Endothelial cell of umbilical vein (primary cell): ENCODE results near the gene BRD1. TPM values are rescaled to one million over a fixed set of nuclear protein-coding genes. Genes with fewer than 3 reads are reported as not detected.

Experiments
- BruUV-seq: library from RNA; stranded (reverse); fragments of 400-500 nt; replicated peaks from 2 replicates; lab custom pipeline; 2021; lab: Mats Ljungman, UMichigan
- CTCF ChIA-PET: fragments of 300-600, 350-600 bp; sonication (Branson Sonifier 250); formaldehyde crosslinking; loops from one replicate; lab custom pipeline; 2021; ENCODE audit warnings: antibody characterized with exemption, inconsistent platforms; lab: Charles Lee
- POLR2A ChIA-PET: fragments of 300-600, 350-600 bp; sonication (Branson Sonifier 250); formaldehyde crosslinking; loops from one replicate; lab custom pipeline; 2021; ENCODE audit warnings: antibody characterized with exemption, inconsistent platforms; lab: Charles Lee
- DNase-seq: peaks from one replicate; pipeline ENCODE4 v3.0.0-alpha.2; 2011; ENCODE audit warnings: low read depth, low spot score
- FAIRE-seq: peaks from 2 replicates; lab custom pipeline; 2011; peaks lifted over from hg19 to GRCh38; lab: Jason Lieb, UNC
- H2AFZ ChIP-seq: 2 replicates; pipeline ENCODE4 v1.6.0; 2012; ENCODE audit warnings: low read depth, low read length, control low read depth, inconsistent platforms
- H3K27ac ChIP-seq: 2 replicates; pipeline ENCODE4 v1.5.1; 2011; ENCODE audit warnings: low read depth, mild to moderate bottlenecking, control low read depth, low read length, moderate library complexity; ENCODE audit not compliant: insufficient read depth
- H3K27me3 ChIP-seq, 2 experiments: 2 replicates each; pipeline versions ENCODE4 v1.6.0 to v1.6.1; 2011; ENCODE audit warnings: low read length in 2 of 2, mixed read lengths in 1 of 2; ENCODE audit not compliant: control insufficient read depth in 2 of 2, insufficient read depth in 2 of 2
- H3K36me3 ChIP-seq, 2 experiments: 2 replicates in 1 of 2; 3 replicates in 1 of 2; pipeline ENCODE4 v1.5.1; 2011; ENCODE audit warnings: low read length in 2 of 2, mild to moderate bottlenecking in 1 of 2, moderate library complexity in 1 of 2; ENCODE audit not compliant: control insufficient read depth in 2 of 2, insufficient read depth in 2 of 2; ENCODE audit errors: extremely low read depth in 1 of 2
- H3K4me1 ChIP-seq: 3 replicates; pipeline ENCODE4 v1.5.1; 2011; ENCODE audit warnings: mild to moderate bottlenecking, low read length; ENCODE audit not compliant: control insufficient read depth, insufficient read depth; ENCODE audit errors: extremely low read depth
- H3K4me2 ChIP-seq: 2 replicates; pipeline ENCODE4 v1.6.1; 2011; ENCODE audit warnings: low read length, control low read depth, mixed read lengths; ENCODE audit not compliant: insufficient read depth
- H3K4me3 ChIP-seq, 3 experiments: fragments of 200-600 bp in 1 of 3; sonication (generic), shearing (Covaris generic) in 1 of 3; replicated peaks in 1 of 3; 2 replicates each; pipeline ENCODE4 v1.5.1; 2011 to 2016; ENCODE audit warnings: control low read depth in 3 of 3, low read length in 3 of 3, mild to moderate bottlenecking in 2 of 3, inconsistent platforms in 1 of 3, low read depth in 1 of 3, moderate library complexity in 1 of 3; ENCODE audit not compliant: insufficient read depth in 1 of 3
- H3K79me2 ChIP-seq: 2 replicates; pipeline ENCODE4 v1.6.0; 2012; ENCODE audit warnings: low read length, inconsistent platforms; ENCODE audit not compliant: control insufficient read depth, insufficient read depth
- H3K9ac ChIP-seq: replicated peaks from 2 replicates; pipeline ENCODE3; 2011; ENCODE audit warnings: low read length, control low read depth; ENCODE audit not compliant: insufficient read depth; ENCODE audit errors: extremely low read depth
- H3K9me1 ChIP-seq: replicated peaks from 3 replicates; pipeline ENCODE4 v1.6.0; 2011; ENCODE audit warnings: mild to moderate bottlenecking, low read length; ENCODE audit not compliant: control insufficient read depth, insufficient read depth; ENCODE audit errors: extremely low read depth
- H3K9me3 ChIP-seq: replicated peaks from 2 replicates; pipeline ENCODE4 v1.5.1; 2012; ENCODE audit warnings: low read length, inconsistent platforms; ENCODE audit not compliant: control insufficient read depth, insufficient read depth
- H4K20me1 ChIP-seq: replicated peaks from 2 replicates; pipeline ENCODE3; 2011; ENCODE audit warnings: mild to moderate bottlenecking, low read length; ENCODE audit not compliant: control insufficient read depth, insufficient read depth; ENCODE audit errors: extremely low read depth
- EZH2 ChIP-seq: IDR thresholded peaks from 2 replicates; pipeline ENCODE4 v1.6.1; 2012; ENCODE audit warnings: borderline replicate concordance, low read depth, mild to moderate bottlenecking, moderate library complexity, low read length, inconsistent platforms; ENCODE audit not compliant: severe bottlenecking
- FOS ChIP-seq: IDR thresholded peaks from 2 replicates; pipeline ENCODE4 v1.6.1; 2011; ENCODE audit warnings: mild to moderate bottlenecking, low read length, moderate library complexity, borderline replicate concordance; ENCODE audit not compliant: insufficient read depth
- GATA2 ChIP-seq: IDR thresholded peaks from 2 replicates; pipeline ENCODE4 v1.7.0; 2011; ENCODE audit warnings: low read depth, mild to moderate bottlenecking, moderate library complexity, mixed read lengths, low read length; ENCODE audit not compliant: insufficient read length, insufficient read depth
- JUN ChIP-seq: IDR thresholded peaks from 2 replicates; pipeline ENCODE4 v1.6.1; 2011; ENCODE audit warnings: borderline replicate concordance, low read depth; ENCODE audit not compliant: insufficient read length, insufficient read depth
- MYC ChIP-seq: IDR thresholded peaks from one replicate; pipeline ENCODE4 v1.6.1; 2011; ENCODE audit warnings: mild to moderate bottlenecking, low read depth, low read length
- POLR2A ChIP-seq: IDR thresholded peaks from 2 replicates; pipeline ENCODE4 v1.6.1; 2012; ENCODE audit warnings: low read depth, mild to moderate bottlenecking, control low read depth, low read length
- POLR2AphosphoS5 ChIP-seq: IDR thresholded peaks from 2 replicates; pipeline ENCODE4 v1.6.1; 2012; ENCODE audit warnings: low read depth, mild to moderate bottlenecking, control low read depth, low read length, moderate library complexity; ENCODE audit not compliant: insufficient read depth
- dilution Hi-C: fragments of 300-500 bp; cut with MboI; formaldehyde crosslinking; loops from one replicate; pipeline ENCODE4 v1.15.0; 2019; ENCODE audit warnings: low sequenced_read_pairs; ENCODE audit not compliant: extremely low pct_ligation_motif_present
- intact Hi-C: fragments of 100-400 bp; cut with micrococcal nuclease; formaldehyde crosslinking; loops from one replicate; pipeline ENCODE4 v1.10.0; 2022
- polyA plus RNA-seq, 4 experiments: library from polyadenylated mRNA; depleted of rRNA in 3 of 4; stranded (reverse) in 3 of 4; unstranded in 1 of 4; fragments of >200 nt; gene quantifications; 2 replicates each; pipeline versions ENCODE4 v1.2.1 to v1.2.3, GENCODE V29; 2011 to 2012; ENCODE audit warnings: missing spikeins in 1 of 4
- total RNA-seq: library from RNA; stranded (reverse); gene quantifications from 2 replicates; pipeline ENCODE4 v1.2.3, GENCODE V29; 2021
- TF ChIP-seq, protein P1 (sequence below), 2 donors: IDR thresholded peaks; 1 replicate in 1 of 2; 2 replicates in 1 of 2; pipeline ENCODE4 v1.5.1; 2011; ENCODE audit warnings: low read length in 2 of 2, mild to moderate bottlenecking in 2 of 2, moderate library complexity in 2 of 2, control low read depth in 1 of 2, inconsistent platforms in 1 of 2, low read depth in 1 of 2; ENCODE audit not compliant: insufficient read depth in 1 of 2; ENCODE audit errors: extremely low read depth in 1 of 2
- TF ChIP-seq, protein P2 (sequence below): IDR thresholded peaks from 2 replicates; pipeline ENCODE4 v1.6.1; 2011; ENCODE audit not compliant: insufficient read depth, insufficient read length

Gene BRD1
- total and polyA plus RNA-seq, 2 donors (not counting 3 experiments of a cell fraction or from before 2014, with no cell fraction given): 8.1 to 41.1 TPM

DNA sequence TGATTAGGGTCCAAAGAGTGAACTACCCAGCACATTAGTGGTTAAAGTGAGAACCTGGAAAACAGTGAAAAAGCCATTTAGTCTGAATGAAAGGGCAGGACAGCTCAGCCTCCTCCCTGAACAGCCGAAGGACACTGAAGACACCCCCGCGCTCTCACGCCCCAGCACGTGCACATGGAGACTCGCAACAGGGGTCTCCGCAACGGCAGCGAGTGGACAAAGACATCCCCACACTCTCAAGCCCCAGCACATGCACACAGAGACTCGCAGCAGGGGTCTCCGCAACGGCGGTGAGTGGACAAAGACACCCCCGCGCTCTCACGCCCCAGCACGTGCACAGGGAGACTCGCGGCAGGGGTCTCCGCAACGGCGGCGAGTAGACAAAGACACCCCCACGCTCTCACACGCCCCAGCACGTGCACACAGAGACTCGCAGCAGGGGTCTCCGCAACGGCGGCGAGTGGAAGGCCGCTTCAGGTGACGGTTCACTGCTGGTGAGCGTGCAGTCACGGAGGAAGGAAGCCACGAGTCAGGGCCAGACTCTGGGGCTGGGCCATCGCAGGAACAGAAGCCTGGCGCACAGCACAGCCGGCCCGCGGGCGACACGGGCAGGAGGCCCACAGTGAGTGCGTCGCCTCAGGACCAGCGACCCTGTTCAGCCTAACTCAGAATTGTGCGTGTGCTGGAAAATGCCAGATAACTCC is 43.6 kb downstream of the BRD1 start:
- TF ChIP-seq, protein P1, sequence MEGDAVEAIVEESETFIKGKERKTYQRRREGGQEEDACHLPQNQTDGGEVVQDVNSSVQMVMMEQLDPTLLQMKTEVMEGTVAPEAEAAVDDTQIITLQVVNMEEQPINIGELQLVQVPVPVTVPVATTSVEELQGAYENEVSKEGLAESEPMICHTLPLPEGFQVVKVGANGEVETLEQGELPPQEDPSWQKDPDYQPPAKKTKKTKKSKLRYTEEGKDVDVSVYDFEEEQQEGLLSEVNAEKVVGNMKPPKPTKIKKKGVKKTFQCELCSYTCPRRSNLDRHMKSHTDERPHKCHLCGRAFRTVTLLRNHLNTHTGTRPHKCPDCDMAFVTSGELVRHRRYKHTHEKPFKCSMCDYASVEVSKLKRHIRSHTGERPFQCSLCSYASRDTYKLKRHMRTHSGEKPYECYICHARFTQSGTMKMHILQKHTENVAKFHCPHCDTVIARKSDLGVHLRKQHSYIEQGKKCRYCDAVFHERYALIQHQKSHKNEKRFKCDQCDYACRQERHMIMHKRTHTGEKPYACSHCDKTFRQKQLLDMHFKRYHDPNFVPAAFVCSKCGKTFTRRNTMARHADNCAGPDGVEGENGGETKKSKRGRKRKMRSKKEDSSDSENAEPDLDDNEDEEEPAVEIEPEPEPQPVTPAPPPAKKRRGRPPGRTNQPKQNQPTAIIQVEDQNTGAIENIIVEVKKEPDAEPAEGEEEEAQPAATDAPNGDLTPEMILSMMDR (IDR thresholded peaks at IDR 0.05; ENCODE audit: extremely low read depth in 1 of 2, insufficient read depth in 1 of 2, low read depth in 1 of 2, low read length in 2 of 2): no peak
- no peak for TF ChIP-seq MYC
- no peak for TF ChIP-seq GATA2
- no peak for TF ChIP-seq FOS
- no peak for TF ChIP-seq JUN
- TF ChIP-seq, protein P2, sequence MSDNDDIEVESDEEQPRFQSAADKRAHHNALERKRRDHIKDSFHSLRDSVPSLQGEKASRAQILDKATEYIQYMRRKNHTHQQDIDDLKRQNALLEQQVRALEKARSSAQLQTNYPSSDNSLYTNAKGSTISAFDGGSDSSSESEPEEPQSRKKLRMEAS: no peak
- no peak for TF ChIP-seq POLR2AphosphoS5
- TF ChIP-seq POLR2A: no peak
- no peak for TF ChIP-seq EZH2
- DNase-seq (no peak), FAIRE-seq (no peak)
- ChIA-PET POLR2A (no interaction called here), CTCF (no interaction called here)
- dilution Hi-C loops (no loop called here), intact Hi-C loops (no loop called here)
- Histone ChIP-seq H4K20me1 (peaks cover 5% of the 10 kb centered on the region), H3K9me3 (no peaks in the 10 kb centered on the region), H2AFZ (no peak overlapping the region), H3K27me3 (no peaks in the 10 kb centered on the region), H3K9ac (no peak overlapping the region), H3K4me1 (peaks cover 9% of the 10 kb centered on the region), H3K27ac (no peak overlapping the region), H3K36me3 (peaks cover 19 to 40% of the 10 kb centered on the region in 2 experiments), H3K79me2 (peaks cover 89% of the 10 kb centered on the region), H3K4me2 (no peak overlapping the region), H3K9me1 (no peaks in the 10 kb centered on the region), H3K4me3 (no peak overlapping the region)
- no TSS peak for BruUV-seq
